Stimulated activated CD8-positive, alpha-beta memory T cell treated with anti-CD3 and anti-CD28 coated beads, Interleukin-2, amount 100 ng/mL, for 1 hour (primary cell): Measurements from ENCODE around the gene APOBR.
"Not testable (repeated sequence)": the region's sequence is repeated elsewhere in the genome, so short reads cannot be mapped to it uniquely, and the experiment has no call there.

Source experiments
- DNase-seq, 2 donors: peaks; one replicate each; pipeline ENCODE4 v3.0.0-alpha.2; 2020; ENCODE audit warnings: low read depth in 2 of 2

The APOBR gene

GRCh38 chr16:28498666-28499381 is 4.4 kb downstream of the APOBR start:
- no peak for DNase-seq

- no peak for DNase-seq
These were observed 5.4 kb downstream of the APOBR start for GRCh38 chr16:28499854-28500253.

DNA sequence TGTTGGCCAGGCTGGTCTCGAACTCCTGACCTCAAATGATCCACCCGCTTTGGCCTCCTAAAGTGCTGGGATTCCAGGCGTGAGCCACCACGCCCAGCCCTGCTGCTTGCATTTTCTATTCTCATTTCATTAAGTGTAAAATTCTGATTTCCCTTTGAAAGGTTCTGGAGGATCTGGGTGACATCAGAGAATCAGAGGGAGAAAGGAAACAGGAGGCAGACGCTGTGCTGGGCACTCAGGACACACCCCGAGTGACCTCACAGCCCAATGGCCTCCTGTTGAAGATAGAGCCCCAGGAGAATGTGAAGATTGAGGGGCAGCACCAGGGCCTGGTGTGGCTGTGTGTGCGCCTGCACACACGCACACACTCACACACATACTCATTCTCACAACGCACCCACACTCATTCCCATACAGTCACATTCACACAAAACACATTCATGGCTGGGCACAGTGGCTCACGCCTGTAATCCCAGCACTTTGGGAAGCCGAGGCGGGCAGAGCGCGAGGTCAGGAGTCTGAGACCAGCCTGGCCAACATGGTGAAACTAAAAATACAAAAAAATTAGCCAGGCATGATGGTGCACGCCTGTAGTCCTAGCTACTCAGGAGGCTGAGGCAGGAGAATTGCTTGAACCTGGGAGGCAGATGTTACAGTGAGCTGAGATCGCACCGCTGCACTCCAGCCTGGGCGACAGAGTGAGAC is 6.2 kb downstream of the APOBR start:
- not testable (repeated sequence) for DNase-seq

DNA sequence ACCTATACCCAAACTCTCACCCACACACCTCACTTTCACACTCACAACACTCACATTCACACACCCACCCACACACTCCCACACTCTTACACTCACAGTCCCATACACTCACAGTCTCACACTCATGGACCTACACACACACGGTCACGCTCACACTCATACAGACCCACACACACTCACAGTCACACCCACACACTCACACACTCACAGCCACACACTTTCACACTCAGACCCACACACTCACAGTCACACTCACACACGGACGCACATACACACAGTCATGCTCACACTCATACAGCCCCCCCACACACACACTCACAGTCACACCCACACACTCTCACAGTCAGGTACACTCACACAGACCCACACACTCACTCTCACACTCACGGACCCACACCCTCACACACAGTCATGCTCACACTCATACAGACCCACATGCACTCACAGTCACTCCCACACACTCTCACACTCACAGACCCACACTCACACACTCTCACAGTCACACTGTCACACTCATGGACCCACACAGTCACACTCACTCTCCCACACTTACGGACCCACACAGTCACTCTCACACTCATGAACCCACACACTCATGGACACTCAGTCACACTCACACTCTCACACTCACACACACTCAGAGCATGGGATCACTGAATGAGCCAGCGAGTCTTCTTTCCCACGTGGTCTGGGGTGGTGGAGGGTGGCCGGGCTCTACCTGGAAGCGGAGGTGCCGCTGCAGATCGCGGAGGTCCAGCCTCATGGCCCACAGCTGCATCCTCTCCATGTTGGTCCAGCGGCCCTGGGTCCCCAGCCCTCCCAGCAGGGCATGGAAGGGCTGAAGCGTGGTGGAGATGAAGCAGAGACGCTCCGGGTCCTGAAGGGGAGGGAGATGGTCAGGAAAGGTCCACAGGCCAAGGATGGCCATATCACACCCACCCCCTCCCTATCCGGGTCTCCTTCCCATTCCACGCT is 7.1 kb downstream of the APOBR start:
- DNase-seq = no peak

DNA sequence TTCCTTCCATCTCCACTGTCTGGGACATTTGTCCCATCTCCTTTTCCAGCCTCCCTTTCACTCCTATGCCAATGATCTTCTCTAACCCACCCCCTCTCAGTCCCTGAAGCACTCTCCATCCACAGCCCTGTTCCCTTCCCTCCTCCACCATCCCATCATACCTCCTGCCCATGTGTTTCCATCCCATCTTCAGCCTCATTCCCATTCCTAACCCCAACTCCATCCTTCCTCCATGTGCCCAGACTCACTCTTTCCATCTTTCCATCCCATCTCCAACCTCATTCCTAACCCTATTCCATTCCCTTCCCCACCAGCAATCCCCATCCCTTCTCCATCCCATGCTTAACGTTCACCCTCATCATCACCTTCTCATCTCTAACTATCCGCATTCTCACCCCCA is 7.8 kb downstream of the APOBR start:
- no peak for DNase-seq

- DNase-seq = no peak
These were observed 9.2 kb downstream of the APOBR start for GRCh38 chr16:28503470-28504259.

GRCh38 chr16:28504707-28505404 is 10.4 kb downstream of the APOBR start:
- no peak for DNase-seq

GRCh38 chr16:28505489-28506137 is 11.2 kb downstream of the APOBR start:
- DNase-seq = no peak

DNA sequence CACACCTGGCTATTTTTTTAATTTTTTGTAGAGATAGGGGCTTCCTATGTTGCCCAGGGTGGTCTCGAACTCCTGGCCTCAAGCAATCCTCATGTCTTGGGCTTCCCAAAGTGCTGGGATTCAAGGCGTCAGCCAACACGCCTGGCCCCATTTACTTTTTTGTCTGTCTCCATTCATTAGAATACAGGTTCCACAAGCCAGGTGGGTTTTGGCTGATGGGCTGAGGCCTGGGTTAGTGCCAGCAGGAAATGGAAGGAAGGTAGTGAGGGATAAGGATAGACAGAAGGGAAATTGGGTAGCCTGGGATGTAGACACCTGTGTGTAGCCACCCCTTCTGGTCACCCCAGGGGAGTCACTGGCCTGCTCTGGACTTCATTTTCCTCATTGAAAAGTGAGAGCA is 16.6 kb downstream of the APOBR start:
- DNase-seq = no peak

DNA sequence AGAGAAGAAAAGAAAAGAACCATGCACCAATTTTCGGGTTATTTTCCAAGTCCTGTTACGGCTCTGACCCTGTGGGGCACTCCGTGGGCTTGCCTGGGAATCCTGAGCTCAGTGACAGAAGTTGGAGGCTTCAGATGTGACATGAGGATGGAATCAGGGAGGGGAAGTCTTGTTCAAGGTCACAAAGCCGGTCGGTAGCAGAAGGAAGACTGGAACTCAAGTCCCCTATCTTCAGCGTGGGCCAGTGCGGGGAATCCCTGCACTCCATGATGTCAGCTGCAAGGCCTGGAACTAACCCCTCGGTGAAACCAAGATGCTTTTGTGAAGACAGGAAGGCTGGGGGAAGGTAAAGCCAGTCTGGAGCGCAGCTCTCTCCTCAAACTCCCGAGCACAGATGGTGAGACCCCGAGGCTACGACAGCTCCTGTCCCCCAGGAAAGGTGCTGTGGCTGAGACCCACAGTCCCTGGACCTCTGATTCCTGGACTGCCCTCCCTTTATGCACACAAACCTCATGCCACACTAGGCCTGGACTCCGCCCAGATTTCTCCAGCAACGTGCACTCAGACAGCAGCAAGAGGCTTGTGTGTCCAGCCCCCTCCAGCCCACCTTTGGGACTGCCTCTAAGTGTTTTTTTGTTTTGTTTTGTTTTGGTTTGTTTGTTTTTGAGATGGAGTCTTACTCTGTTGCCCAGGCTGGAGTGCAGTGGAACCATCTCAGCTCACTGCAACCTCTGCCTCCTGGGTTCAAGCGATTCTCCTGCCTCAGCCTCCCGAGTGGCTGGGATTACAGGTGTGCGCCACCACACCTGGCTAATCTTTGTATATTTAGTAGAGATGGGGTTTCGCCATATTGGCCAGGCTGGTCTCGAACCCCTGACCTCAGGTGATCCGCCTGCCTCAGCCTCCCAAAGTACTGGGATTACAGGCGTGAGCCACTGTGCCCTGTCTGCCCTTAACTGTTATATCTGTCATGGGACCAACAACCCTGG is 17.7 kb downstream of the APOBR start:
- no peak for DNase-seq

DNA sequence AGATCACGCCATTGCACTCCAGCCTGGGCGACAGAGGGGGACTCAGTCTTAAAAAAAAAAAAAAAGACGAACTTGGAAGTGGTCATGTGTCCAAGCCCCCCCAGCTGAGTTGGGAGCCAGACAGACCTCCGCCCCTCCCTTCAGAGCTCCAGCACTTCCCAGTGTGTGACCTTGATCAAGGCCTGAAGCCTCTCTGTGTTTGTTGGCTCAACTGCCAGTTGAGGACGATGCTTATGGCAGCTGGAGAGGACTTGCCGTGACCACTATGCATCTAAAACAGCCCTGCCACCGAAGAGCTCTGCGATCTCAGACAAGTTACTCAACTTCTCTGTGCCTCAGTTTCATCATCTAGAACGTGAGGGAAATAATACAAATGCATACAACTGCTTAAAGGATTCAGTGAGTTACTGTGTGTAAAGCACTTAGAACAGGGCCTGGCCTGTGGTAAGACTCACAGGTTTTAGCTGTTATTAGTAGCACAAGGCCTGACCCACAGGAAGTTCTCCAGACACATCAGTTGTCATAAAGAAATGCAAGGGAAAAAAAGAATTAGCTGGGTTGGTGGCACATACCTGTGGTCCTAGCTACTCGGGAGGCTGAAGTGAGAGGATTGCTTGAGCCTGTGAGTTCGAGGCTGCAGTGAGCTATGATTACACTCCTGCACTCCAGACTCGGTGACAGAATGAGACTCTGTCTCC is 19.2 kb downstream of the APOBR start:
- DNase-seq = no peak

DNA sequence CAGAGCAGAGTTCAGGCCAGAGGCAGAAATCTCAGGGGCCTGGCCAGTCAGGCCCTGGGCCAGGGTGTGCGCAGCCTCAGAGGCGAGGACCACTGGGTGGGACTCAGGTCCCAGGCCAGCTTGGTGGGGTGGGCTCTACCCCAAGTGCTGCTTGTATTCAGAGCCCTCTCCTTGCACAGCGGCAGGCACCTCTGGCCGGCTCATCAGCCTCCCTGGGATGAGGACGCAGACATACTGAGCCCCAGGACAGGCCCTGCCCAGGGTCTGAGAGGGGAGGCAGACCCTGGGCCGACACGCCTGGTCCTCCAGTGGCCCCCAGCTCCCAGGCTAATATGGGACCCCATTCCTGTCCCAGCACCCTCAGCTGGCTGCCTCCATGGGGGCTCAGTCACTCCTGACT is 19.8 kb downstream of the APOBR start:
- DNase-seq = no peak

- no peak for DNase-seq
These were observed 26.2 kb downstream of the APOBR start for GRCh38 chr16:28520672-28521071.

DNA sequence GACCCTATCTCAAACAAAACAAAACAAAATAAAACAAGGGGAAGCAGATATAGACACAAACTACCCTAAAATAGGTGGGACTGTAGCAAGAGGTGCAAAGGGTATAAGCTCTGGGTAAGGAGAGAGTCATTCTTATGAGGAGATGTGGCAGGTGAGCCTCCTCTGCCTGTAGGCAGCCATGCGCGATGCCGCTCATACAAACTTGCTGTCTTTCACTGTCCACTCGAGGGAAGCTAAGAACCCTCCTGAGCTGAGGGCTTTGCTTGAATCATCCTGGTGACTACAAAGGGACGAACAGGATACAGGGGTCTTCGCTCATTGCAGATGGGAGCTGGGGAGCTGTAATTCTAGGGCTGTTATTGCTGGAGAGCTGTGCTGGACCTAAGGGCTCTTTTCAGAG is 27.0 kb downstream of the APOBR start:
- DNase-seq = no peak

DNA sequence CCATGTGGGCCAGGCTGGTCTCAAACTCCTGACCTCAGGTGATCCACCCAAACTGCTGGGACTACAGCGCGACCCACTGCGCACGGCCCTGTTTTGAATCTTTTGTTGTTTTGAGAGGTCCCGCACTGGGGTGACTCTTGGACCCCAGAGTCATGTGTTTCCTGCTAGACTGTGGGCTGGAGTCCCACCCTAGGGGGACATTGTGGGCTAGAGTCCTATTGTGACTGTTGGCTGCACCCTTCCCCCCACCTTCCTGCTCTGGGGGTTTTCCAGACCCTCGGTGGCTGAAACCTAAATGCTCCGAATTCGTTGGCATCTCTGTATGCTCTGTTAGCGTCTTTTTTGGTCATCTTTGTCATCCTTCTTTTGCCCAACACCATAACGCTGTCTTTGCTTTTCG is 28.3 kb downstream of the APOBR start:
- DNase-seq = no peak

DNA sequence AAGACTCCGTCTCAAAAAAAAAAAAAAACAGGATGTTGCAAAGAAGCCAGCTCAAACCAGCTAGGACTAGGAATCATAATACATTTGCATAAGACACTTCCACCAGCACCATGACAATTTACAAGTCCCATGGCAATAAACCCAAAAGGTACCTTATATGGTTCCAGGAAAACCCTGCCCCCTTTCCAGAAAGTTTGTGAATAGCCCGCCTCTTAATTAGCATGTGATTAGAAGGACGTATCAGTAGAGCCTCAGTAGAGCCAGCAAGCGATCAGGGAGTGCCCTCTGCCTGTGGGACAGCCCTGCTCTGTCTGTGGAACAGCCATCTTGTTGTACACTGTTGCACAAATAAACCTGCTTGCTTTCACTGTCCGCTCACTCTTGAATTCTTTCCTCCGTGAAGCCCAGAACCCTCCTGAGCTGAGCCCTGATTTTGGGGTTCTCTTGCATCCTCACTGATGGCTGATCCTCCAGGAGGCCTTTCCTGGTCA is 30.3 kb downstream of the APOBR start:
- no peak for DNase-seq

DNA sequence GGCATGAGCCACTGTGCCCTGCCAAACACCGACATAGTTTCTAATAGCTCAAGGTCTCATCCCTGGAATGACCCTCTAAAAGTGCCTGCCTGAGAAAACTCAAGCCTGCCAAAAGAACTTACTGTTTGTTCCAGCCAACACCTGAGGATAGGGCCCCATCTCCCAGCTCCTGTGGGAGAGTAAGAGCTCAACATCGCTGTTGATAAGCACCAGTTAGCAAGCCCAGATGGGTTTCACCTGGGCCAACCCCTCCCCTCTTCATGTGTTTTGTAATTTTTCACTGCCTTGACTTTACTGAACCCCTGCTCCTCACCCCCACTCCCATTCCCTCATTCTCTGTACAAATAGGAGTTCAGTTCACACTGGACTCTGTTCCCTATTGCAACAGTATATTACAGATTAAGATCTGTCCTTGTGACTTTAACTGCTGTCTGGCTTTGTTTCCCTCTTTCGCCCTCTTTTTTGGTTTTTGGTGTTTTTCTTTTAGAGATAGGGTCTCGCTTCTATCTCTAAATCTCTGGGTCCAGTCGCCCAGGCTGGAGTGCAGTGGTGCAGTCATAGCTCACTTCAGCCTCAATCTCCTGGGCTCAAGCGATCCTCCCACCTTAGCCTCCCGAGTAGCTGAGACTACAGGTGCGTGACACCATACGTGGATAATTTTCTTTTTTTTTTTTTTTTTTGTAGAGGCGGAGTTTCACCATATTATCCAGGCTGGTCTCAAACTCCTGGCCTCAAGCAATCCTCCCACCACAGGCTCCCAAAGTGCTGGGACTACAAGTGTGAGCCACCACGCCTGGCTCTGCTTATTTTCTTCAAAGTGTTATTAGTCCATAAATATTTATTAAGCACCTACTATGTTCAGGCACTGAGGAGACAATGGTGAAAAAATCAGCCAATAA is 32.0 kb downstream of the APOBR start:
- no peak for DNase-seq
